ENCODE results near the gene TUBA4B.

TUBA4B gene

GRCh38 chr2:219289537-219290361 is 36.7 kb downstream of the TUBA4B start:
- in situ Hi-C loops (cut with HindIII; ENCODE audit: low sequenced_read_pairs) = no loop called here

- in situ Hi-C loops (cut with HindIII; ENCODE audit: low sequenced_read_pairs) = no loop called here
Observed at GRCh38 chr2:219290381-219291171, 37.5 kb downstream of the TUBA4B start.

- in situ Hi-C loops (cut with HindIII; ENCODE audit: low sequenced_read_pairs) = no loop called here
Observed at GRCh38 chr2:219291394-219291793, 38.4 kb downstream of the TUBA4B start.

GRCh38 chr2:219291910-219292490 is 39.0 kb downstream of the TUBA4B start:
- in situ Hi-C loops (cut with HindIII; ENCODE audit: low sequenced_read_pairs) = no loop called here

- in situ Hi-C loops (cut with HindIII; ENCODE audit: low sequenced_read_pairs) = no loop called here
Observed at GRCh38 chr2:219292616-219293015, 39.6 kb downstream of the TUBA4B start.

GRCh38 chr2:219293736-219294231 is 40.7 kb downstream of the TUBA4B start:
- in situ Hi-C loops (cut with HindIII; ENCODE audit: low sequenced_read_pairs) = no loop called here

GRCh38 chr2:219294356-219295351 is 41.6 kb downstream of the TUBA4B start:
- in situ Hi-C loops (cut with HindIII; ENCODE audit: low sequenced_read_pairs) = loop anchor here (5.0 kb wide), 2 partner anchors 38 to 47 kb away; partner anchors contain the start of genes GLB1L, RESP18 and STK16

- in situ Hi-C loops (cut with HindIII; ENCODE audit: low sequenced_read_pairs) = loop anchor here (5.0 kb wide), 2 partner anchors 36 to 49 kb away; partner anchors contain the start of genes GLB1L, RESP18 and STK16
Observed at GRCh38 chr2:219296142-219296541, 43.1 kb downstream of the TUBA4B start.

GRCh38 chr2:219296631-219297391 is 43.8 kb downstream of the TUBA4B start:
- in situ Hi-C loops (cut with HindIII; ENCODE audit: low sequenced_read_pairs) = loop anchor here (5.0 kb wide), 2 partner anchors 35 to 50 kb away; partner anchors contain the start of genes GLB1L, RESP18 and STK16

GRCh38 chr2:219297766-219298456 is 44.9 kb downstream of the TUBA4B start:
- in situ Hi-C loops (cut with HindIII; ENCODE audit: low sequenced_read_pairs) = loop anchor here (5.0 kb wide), 2 partner anchors 34 to 51 kb away; partner anchors contain the start of genes GLB1L, RESP18 and STK16

- in situ Hi-C loops (cut with HindIII; ENCODE audit: low sequenced_read_pairs) = loop anchor here (5.0 kb wide), 2 partner anchors 33 to 52 kb away; partner anchors contain the start of genes GLB1L, RESP18 and STK16
Observed at GRCh38 chr2:219298759-219299371, 45.8 kb downstream of the TUBA4B start.

- in situ Hi-C loops (cut with HindIII; ENCODE audit: low sequenced_read_pairs) = loop anchor here (5.0 kb wide), 2 partner anchors 33 to 52 kb away; partner anchors contain the start of genes GLB1L, RESP18 and STK16
Observed at GRCh38 chr2:219299372-219299760, 46.3 kb downstream of the TUBA4B start.

- in situ Hi-C loops (cut with HindIII; ENCODE audit: low sequenced_read_pairs) = no loop called here
Observed at GRCh38 chr2:219300022-219300421, 47.0 kb downstream of the TUBA4B start.

- in situ Hi-C loops (cut with HindIII; ENCODE audit: low sequenced_read_pairs) = no loop called here
Observed at GRCh38 chr2:219302412-219302968, 49.4 kb downstream of the TUBA4B start.

GRCh38 chr2:219304223-219304622 is 51.2 kb downstream of the TUBA4B start:
- in situ Hi-C loops (cut with HindIII; ENCODE audit: low sequenced_read_pairs) = no loop called here

GRCh38 chr2:219306047-219306446 is 53.0 kb downstream of the TUBA4B start:
- in situ Hi-C loops (cut with HindIII; ENCODE audit: low sequenced_read_pairs) = no loop called here
